ENCODE measurements around the gene ZNF497. TPM values are rescaled to one million over a fixed set of nuclear protein-coding genes. Genes with fewer than 3 reads are reported as not detected.

The ZNF497 gene
- total and polyA plus RNA-seq, 2 of the 13 experiments (the other 11 are each of a cell fraction or from before 2014, with no cell fraction given): 1.5 to 1.9 TPM

GRCh38 chr19:58353717-58354477 lies 8.7 kb downstream of the ZNF497 start (continued):
- TF ChIP-seq, protein P1, sequence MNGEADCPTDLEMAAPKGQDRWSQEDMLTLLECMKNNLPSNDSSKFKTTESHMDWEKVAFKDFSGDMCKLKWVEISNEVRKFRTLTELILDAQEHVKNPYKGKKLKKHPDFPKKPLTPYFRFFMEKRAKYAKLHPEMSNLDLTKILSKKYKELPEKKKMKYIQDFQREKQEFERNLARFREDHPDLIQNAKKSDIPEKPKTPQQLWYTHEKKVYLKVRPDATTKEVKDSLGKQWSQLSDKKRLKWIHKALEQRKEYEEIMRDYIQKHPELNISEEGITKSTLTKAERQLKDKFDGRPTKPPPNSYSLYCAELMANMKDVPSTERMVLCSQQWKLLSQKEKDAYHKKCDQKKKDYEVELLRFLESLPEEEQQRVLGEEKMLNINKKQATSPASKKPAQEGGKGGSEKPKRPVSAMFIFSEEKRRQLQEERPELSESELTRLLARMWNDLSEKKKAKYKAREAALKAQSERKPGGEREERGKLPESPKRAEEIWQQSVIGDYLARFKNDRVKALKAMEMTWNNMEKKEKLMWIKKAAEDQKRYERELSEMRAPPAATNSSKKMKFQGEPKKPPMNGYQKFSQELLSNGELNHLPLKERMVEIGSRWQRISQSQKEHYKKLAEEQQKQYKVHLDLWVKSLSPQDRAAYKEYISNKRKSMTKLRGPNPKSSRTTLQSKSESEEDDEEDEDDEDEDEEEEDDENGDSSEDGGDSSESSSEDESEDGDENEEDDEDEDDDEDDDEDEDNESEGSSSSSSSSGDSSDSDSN (CRISPR knock-in tag; IDR thresholded peaks at IDR 0.05): peak; percentile 1; the same call in 1 of the 2 replicates
- TF ChIP-seq ZNF564 (CRISPR knock-in tag; IDR thresholded peaks at IDR 0.05) (no peak), ZNF280D (CRISPR knock-in tag; IDR thresholded peaks at IDR 0.05) (no peak), NR2C2 (CRISPR knock-in tag; IDR thresholded peaks at IDR 0.05; ENCODE audit: borderline replicate concordance) (peak; percentile 44; the same call in 1 of the 2 replicates), FOXC1 (CRISPR knock-in tag; IDR thresholded peaks at IDR 0.05; ENCODE audit: borderline replicate concordance) (no peak; the same call in 1 of the 2 replicates), MYC (CRISPR knock-in tag; IDR thresholded peaks at IDR 0.05; ENCODE audit: borderline replicate concordance) (peak; percentile 38; the same call in 1 of the 2 replicates), KDM5B (CRISPR knock-in tag; IDR thresholded peaks at IDR 0.05; ENCODE audit: borderline replicate concordance) (0 out of 2 replicates have a peak, but pooled peaks have one; percentile 27), DMAP1 (CRISPR knock-in tag; IDR thresholded peaks at IDR 0.05) (0 out of 2 replicates have a peak, but pooled peaks have one; percentile 8), ZNF160 (CRISPR knock-in tag; IDR thresholded peaks at IDR 0.05) (no peak), NFYB (CRISPR knock-in tag; IDR thresholded peaks at IDR 0.05) (no peak)
- TF ChIP-seq, protein P2, sequence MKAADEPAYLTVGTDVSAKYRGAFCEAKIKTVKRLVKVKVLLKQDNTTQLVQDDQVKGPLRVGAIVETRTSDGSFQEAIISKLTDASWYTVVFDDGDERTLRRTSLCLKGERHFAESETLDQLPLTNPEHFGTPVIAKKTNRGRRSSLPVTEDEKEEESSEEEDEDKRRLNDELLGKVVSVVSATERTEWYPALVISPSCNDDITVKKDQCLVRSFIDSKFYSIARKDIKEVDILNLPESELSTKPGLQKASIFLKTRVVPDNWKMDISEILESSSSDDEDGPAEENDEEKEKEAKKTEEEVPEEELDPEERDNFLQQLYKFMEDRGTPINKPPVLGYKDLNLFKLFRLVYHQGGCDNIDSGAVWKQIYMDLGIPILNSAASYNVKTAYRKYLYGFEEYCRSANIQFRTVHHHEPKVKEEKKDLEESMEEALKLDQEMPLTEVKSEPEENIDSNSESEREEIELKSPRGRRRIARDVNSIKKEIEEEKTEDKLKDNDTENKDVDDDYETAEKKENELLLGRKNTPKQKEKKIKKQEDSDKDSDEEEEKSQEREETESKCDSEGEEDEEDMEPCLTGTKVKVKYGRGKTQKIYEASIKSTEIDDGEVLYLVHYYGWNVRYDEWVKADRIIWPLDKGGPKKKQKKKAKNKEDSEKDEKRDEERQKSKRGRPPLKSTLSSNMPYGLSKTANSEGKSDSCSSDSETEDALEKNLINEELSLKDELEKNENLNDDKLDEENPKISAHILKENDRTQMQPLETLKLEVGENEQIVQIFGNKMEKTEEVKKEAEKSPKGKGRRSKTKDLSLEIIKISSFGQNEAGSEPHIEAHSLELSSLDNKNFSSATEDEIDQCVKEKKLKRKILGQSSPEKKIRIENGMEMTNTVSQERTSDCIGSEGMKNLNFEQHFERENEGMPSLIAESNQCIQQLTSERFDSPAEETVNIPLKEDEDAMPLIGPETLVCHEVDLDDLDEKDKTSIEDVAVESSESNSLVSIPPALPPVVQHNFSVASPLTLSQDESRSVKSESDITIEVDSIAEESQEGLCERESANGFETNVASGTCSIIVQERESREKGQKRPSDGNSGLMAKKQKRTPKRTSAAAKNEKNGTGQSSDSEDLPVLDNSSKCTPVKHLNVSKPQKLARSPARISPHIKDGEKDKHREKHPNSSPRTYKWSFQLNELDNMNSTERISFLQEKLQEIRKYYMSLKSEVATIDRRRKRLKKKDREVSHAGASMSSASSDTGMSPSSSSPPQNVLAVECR (CRISPR knock-in tag; IDR thresholded peaks at IDR 0.05; ENCODE audit: borderline replicate concordance): no peak
- TF ChIP-seq, protein P3, sequence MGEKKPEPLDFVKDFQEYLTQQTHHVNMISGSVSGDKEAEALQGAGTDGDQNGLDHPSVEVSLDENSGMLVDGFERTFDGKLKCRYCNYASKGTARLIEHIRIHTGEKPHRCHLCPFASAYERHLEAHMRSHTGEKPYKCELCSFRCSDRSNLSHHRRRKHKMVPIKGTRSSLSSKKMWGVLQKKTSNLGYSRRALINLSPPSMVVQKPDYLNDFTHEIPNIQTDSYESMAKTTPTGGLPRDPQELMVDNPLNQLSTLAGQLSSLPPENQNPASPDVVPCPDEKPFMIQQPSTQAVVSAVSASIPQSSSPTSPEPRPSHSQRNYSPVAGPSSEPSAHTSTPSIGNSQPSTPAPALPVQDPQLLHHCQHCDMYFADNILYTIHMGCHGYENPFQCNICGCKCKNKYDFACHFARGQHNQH (CRISPR knock-in tag; IDR thresholded peaks at IDR 0.05): no peak
- TF ChIP-seq, protein P4, sequence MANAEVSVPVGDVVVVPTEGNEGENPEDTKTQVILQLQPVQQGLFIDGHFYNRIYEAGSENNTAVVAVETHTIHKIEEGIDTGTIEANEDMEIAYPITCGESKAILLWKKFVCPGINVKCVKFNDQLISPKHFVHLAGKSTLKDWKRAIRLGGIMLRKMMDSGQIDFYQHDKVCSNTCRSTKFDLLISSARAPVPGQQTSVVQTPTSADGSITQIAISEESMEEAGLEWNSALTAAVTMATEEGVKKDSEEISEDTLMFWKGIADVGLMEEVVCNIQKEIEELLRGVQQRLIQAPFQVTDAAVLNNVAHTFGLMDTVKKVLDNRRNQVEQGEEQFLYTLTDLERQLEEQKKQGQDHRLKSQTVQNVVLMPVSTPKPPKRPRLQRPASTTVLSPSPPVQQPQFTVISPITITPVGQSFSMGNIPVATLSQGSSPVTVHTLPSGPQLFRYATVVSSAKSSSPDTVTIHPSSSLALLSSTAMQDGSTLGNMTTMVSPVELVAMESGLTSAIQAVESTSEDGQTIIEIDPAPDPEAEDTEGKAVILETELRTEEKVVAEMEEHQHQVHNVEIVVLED (CRISPR knock-in tag; IDR thresholded peaks at IDR 0.05; ENCODE audit: borderline replicate concordance): no peak
- TF ChIP-seq, protein P5, sequence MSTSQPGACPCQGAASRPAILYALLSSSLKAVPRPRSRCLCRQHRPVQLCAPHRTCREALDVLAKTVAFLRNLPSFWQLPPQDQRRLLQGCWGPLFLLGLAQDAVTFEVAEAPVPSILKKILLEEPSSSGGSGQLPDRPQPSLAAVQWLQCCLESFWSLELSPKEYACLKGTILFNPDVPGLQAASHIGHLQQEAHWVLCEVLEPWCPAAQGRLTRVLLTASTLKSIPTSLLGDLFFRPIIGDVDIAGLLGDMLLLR (CRISPR knock-in tag; IDR thresholded peaks at IDR 0.05): 0 out of 2 replicates have a peak, but pooled peaks have one; percentile 18
